ENCODE results near the gene CCDC154. TPM values are rescaled to one million over a fixed set of nuclear protein-coding genes. Genes with fewer than 3 reads are reported as not detected.

The CCDC154 gene
- total RNA-seq, 2 donors from 2014 or later = 0.55 to 0.59 TPM

DNA sequence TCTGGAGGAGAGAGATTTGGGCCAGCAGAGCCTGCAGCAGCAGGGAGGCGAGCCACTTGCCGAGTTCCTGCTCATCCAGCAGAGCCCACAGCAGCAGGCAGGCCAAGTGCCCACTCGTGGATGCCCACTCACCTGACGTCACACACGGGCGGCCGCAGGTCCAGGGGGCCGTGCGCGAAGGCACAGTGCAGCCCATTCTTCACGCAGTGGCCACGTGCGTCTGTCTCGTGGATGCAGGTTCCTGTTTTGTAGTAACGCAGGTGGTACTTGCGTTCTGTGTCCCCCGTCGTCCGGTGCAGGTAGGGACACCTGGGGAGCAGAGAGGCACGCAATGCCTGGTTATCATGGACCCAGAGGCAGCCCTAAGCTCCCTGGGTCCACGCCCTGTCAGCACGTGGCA lies 41.3 kb downstream of the CCDC154 start:
- no peak for DNase-seq
- intact Hi-C loops (cut with DNase I, micrococcal nuclease) = no loop called here
- no peak for ATAC-seq

DNA sequence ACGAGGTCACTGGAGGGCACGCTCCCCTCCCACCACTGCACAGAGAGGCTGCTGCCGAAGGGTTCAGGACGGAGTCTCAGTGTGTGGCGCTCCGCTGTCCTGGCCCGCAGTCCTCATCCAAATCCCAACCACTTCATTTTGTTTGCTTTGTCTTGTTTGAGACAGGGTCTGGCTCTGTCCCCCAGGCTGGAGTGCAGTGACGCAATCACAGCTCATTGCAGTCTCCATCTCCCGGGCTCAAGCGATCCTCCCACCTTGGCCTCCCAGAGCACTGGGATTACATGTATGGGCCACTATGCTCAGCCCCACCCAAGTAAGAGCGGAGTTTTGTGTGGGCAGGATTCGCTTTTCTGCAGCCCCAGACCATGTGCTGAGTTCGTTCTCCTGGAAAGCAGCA lies 42.6 kb downstream of the CCDC154 start:
- ATAC-seq (no peak), DNase-seq (no peak)
- intact Hi-C loops (cut with DNase I, micrococcal nuclease) = no loop called here

DNA sequence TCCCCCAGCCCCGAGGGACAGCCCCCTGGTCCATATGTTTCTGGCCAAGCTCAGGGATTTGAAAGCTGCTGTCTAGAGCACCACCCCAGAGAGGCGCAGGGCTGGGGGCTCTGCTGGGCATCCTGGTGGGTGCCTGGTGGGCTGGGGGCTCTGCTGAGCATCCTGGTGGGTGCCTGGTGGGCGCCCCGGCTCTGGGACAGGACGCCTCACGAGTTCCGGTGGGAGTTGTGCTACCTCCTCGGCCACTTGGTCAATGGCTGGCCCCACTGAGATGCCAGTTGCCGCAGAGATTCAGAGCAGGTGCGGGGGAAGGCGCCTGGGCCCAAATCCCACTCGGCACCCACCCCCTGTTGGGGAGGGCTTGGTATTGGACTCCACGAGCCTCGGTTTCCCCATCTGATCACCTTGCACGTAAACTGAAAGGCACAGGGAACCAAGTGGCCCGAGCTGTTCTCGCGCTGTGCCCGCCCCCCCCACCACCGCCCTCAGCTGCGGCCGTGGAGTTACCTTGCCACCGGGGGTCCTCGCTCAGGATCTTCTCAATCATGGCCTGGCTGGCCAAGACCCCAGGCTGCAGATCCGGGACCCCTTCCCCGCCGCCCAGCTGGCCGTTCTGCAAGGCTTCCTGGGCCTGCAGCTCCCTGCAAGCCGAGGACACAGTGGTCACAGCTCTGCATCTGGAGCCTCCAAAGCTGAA lies 43.1 kb downstream of the CCDC154 start:
- DNase-seq (no peak), ATAC-seq (no peak)
- intact Hi-C loops (cut with DNase I, micrococcal nuclease) = no loop called here

DNA sequence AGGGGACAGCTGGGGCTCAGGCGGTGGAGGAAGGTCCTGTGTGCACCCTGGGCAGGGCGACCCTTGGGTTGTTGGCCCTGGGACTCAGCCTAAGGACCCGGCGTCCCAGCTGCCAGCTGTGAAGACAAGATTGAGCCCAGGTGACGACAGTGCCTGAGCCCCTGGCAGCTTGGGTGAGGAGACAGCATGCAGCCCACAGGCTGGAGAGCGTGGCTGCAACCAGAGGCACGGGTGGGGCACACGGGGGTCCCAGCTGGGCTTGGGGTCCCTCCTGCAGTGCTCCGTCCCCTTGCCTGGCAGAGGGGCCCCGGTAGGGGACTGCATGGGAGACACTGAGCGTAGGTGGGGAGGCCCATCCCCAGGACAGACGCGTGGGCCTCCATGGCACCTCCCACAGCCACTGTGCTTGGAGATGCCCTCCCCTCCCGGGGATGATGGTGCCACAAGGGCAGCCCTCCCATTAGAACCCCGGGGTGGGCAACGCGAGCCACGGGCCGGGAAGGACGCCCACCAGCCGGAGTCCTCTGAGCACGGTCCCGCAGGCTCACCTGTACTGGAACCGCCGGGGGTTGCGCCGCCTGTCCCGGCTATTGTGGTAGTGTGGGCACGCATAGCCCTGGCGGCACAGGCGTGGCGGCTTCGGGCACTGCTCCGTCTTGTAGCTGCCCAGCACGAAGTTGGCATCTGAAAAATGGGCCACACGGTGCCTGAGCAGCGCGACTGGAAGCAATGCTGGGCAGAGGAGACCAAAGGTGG lies 45.4 kb downstream of the CCDC154 start:
- no peak for DNase-seq
- intact Hi-C loops (cut with DNase I, micrococcal nuclease) = no loop called here
- ATAC-seq = no peak

DNA sequence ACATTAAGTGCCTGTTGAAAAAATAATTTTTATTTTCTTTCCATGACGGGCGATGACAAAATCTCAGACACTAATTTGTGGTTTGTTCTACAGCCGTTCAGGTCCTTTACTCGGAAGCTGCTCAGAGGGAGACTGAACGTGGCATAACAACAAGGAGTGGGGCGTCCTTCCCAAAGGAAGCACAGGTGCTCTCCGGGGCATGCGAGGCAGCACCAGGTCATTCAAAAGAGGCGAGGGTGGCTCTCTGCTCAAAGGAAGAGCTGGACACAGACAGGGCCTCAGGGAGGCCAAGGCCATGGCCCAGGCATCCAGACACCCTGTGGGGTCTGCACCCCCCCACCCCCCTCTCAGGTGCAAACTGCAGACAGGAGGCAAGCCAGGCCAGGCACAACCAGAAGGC lies 46.0 kb downstream of the CCDC154 start:
- intact Hi-C loops (cut with DNase I, micrococcal nuclease) = no loop called here
- ATAC-seq = no peak
- DNase-seq = no peak

DNA sequence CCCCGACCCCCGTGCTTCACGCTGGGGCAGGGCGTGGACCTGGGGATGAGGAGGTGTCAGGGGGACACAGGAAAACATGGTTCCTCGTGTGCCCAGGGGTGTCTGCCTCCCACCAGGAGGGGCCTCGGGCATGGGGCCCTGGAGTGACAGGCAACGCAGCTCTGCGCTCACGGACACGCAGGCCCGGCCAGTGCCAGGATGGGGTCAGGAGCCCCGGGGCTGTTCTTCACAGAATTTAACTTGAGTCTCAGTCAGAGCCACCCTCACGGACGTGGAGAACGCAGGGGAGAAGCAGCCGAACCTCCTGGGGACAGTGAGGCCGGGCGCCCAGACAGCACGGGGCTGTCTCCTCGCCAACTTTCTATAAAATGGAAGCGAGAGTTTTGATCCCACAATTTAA lies 46.6 kb downstream of the CCDC154 start:
- ATAC-seq (no peak), DNase-seq (no peak)
- intact Hi-C loops (cut with DNase I, micrococcal nuclease) = no loop called here

DNA sequence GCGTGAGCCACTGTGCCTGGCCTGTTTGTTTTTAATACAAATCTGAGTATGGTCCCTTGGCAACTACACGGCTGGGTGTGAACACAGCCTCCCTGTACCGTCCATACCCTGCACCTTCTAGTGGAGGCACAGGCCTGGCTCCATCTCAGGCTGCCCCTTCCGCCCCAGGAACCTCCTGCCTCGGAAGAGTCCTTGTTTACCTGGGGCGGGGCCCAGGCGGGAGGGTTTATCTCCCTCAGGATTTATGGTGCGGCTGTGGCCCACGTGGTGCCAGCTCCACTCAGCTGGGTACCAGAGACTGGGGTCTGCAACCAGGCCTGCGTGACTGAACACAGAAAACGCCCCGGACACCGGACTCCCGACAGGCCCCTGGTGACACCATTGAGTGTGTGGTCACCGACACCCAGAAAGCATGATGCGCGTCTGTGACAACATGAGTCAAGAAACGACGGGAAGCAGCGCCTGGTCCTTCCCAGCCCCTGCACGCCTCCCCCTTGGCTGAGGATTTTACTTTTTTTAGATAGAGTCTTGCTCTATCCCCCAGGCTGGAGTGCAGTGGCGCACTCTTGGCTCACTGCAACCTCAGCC lies 48.8 kb downstream of the CCDC154 start:
- DNase-seq = peak in 1 of 2 donors; percentile 41
- peak; percentile 92 for ATAC-seq
- intact Hi-C loops (cut with DNase I, micrococcal nuclease) = no loop called here

DNA sequence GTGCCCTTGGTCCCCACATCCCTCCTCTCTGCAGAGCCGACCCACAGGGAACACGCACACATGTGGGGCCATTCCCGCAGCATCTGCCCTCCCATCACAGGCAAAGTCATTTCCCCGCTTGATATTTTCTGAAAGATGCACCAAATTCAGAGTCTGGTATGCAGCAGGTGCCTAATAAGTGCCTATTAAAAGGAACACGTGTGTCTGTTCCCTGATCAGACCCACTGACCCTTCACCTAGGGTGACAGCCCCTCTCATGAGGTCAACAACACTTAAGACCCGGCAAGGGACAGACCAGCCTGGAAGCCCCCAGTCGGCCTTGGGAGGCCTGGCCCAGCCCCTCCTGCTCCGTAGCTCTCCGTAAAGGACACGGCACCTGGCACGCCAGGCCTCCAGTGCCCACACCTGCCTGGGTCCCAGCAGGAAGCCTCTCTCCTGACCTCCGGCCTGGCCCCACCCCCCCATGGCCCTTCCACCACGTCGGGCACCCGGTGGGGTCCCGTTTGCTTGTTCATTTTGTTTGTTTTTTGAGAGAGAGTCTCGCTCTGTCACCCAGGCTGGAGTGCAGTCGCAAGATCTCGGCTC lies 49.9 kb downstream of the CCDC154 start:
- no peak for ATAC-seq
- no peak for DNase-seq
- intact Hi-C loops (cut with DNase I, micrococcal nuclease) = no loop called here

DNA sequence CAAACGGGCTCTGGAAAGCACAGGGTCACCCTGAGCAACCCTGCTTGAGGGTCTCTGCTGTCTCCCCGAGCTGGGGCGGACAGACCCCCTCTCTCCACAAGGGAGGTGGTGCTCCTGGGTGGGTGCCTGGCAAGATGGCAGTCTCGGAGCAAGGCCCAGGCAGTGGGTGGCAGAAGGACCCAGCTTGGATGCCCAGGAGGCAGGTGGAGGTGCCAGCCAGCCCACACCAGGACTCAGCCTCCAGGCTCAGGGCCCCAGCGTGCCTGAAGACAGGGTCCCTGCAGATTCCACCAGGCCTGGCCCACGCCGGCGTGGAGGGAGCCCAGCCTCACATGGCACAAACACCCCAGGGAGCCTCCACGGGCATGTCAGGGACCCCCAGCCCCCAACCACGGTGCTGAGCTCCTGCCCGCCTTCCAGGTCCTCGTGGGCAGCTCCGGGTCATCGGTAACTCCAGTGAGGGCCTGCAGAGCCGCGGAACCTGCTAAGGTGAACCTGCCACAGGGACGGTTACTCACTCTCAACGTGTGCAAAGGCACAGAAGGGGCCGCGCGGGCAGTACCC lies 50.7 kb downstream of the CCDC154 start:
- intact Hi-C loops (cut with DNase I, micrococcal nuclease) = no loop called here
- no peak for DNase-seq
- no peak for ATAC-seq

DNA sequence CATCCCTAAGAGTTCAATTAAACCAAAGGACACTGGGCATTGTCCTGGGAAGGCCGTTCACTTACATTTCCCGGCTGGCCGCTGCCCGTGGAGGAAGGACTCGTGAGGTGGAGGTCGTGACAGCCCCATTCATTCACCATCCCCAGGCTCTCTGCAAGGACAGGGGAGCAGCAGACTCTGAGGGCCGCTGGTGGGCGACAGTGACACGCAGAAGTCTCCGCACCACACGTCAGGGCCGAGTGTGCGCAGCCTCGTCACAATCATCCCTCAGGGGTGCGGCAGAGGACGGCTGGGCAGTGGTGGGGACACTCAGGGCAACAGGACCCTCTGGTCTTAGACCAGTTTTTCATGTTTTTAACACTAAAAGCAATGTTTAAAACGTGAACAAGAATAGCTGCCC lies 51.5 kb downstream of the CCDC154 start:
- intact Hi-C loops (cut with DNase I, micrococcal nuclease) = no loop called here
- DNase-seq (no peak), ATAC-seq (no peak)

DNA sequence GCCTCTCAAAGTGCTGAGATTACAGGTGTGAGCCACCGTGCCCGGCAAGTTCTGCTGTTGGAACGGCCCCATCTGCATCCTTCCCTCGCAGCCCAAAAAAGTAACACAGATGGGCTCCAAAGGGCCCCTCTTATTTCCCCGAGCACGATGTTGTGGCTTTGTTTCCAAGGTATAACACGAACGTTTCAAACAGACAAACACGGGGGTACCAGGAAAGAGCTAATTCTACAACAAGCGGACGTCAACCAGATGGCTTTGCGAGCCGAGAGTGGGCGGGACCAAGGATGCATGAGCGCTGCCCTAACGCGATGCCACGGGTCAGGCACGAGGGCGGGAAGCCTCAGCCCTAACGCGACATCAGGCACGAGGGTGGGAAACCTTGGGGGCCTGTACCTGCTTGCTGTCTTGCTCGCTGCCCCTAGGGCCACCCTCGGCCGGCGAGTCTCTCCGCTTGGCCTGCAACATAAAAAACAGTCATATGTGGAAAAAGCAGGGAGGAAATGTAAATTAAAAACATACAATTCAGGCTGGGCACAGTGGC lies 54.0 kb downstream of the CCDC154 start:
- intact Hi-C loops (cut with DNase I, micrococcal nuclease) = no loop called here
- ATAC-seq (no peak), DNase-seq (no peak)

DNA sequence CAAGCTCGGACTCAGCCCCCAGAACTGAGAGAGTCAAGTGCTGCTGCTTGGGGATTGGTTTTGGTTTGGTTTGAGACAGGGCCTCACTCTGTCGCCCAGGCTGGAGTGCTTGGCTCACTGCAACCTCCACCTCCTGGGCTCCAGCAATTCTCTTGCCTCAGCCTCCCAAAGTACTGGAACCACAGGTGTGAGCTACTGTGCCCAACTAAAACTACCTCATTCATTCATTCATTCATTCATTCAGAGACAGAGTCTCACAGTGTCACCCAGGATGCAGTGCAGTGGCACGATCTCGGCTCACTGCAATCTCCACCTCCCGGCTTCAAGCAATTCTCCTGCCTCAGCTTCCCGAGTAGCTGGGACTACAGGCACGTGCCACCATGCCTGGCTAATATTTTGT lies 54.6 kb downstream of the CCDC154 start:
- ATAC-seq (no peak), DNase-seq (no peak)
- intact Hi-C loops (cut with DNase I, micrococcal nuclease) = no loop called here

DNA sequence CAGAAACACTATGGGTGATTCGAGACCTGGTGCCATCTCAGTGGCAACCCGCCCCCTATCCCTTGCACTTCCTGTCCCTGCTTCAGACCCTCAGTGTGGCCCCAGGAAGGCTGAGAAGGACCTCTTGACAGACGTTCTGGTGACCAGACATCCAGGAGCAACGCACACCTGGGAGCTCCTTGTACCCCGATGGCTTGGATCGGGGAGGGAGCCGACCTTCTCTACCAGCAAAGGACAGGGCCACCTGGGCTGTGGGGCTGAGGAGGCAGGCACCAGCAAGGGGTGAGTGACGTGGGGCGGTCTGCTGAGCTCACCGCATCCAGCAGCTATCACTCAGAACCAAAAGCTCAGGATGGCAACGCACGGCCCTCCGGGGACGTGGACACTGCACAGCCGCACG lies 57.0 kb downstream of the CCDC154 start:
- no peak for DNase-seq
- intact Hi-C loops (cut with DNase I, micrococcal nuclease) = no loop called here
- no peak for ATAC-seq

DNA sequence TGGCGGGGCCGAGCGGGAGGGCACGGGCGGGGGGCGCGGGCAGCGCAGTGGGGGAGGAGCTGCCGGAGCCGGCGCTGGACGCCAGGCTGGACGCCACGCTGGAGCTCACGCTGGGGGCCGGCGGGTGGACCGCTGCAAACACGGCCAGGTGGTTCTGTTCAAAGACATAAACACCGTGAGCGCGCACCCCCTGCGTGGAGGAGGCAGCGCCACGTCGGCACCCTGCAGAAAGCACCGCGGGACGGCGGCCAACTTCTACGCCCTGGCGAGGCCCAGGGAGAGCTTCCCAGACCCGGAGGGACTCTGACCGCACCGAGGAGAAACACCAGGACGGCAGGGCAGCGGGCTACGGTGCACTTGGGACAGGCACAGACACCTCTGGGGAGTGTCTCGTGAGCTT lies 59.1 kb downstream of the CCDC154 start:
- intact Hi-C loops (cut with DNase I, micrococcal nuclease) = no loop called here
- ATAC-seq (no peak), DNase-seq (no peak)

Other genes with a start within 250 kb of the CCDC154 start
- gene TPSG1, start 219.3 kb downstream of the CCDC154 start, total RNA-seq = 100 to 1,000 TPM in 1 of 2 donors, 10 to 100 TPM in 1; 60.7 to 124 TPM
- gene TPSB2, start 214.4 kb downstream of the CCDC154 start, total RNA-seq = 10 to 100 TPM in 1 of 2 donors, 1 to 10 TPM in 1; 6.4 to 18.6 TPM
- 10 to 100 TPM in 1 of 2 donors, 1 to 10 TPM in 1; 5.7 to 49.9 TPM for gene TPSAB1, start 203.9 kb downstream of the CCDC154 start, total RNA-seq
- 1 to 10 TPM in 1 of 2 donors, under 1 TPM in 1; 0.18 to 2.8 TPM for gene TPSD1, start 188.5 kb downstream of the CCDC154 start, total RNA-seq
- 10 to 100 TPM; 76.6 to 87.1 TPM for gene UBE2I, start 134.9 kb downstream of the CCDC154 start, total RNA-seq
- gene BAIAP3, start 110.9 kb downstream of the CCDC154 start, total RNA-seq = 10 to 100 TPM in 1 of 2 donors, 1 to 10 TPM in 1; 7.5 to 12.3 TPM
- 10 to 100 TPM; 50.7 to 54.4 TPM for gene TSR3, start 92.7 kb downstream of the CCDC154 start, total RNA-seq
- gene GNPTG, start 92.6 kb downstream of the CCDC154 start, total RNA-seq = 10 to 100 TPM; 57.6 to 61.8 TPM
- gene UNKL, start 29.9 kb downstream of the CCDC154 start, total RNA-seq = 10 to 100 TPM; 14.7 to 15.0 TPM
- gene UQCC4, start 23.8 kb downstream of the CCDC154 start, total RNA-seq = 10 to 100 TPM; 11.6 to 17.2 TPM
- not detected for gene PERCC1, start 13.5 kb downstream of the CCDC154 start, total RNA-seq
- 10 to 100 TPM; 42.3 to 44.9 TPM for gene CLCN7, start 30.5 kb upstream of the CCDC154 start, total RNA-seq
- not detected for gene PTX4, start 44.4 kb upstream of the CCDC154 start, total RNA-seq
- gene TELO2, start 48.8 kb upstream of the CCDC154 start, total RNA-seq = 10 to 100 TPM; 26.6 to 36.3 TPM
- 1 to 10 TPM; 2.6 to 4.9 TPM for gene TMEM204, start 89.1 kb upstream of the CCDC154 start, total RNA-seq
- 10 to 100 TPM; 13.3 to 16.3 TPM for gene IFT140, start 167.5 kb upstream of the CCDC154 start, total RNA-seq
- gene CRAMP1, start 167.8 kb upstream of the CCDC154 start, total RNA-seq = 10 to 100 TPM; 16.4 to 16.6 TPM
- 10 to 100 TPM; 49.8 to 62.4 TPM for gene JPT2, start 233.7 kb upstream of the CCDC154 start, total RNA-seq